ENCODE measurements around the gene PHLDB3. TPM values are rescaled to one million over a fixed set of nuclear protein-coding genes. Genes with fewer than 3 reads are reported as not detected.

The PHLDB3 gene
- total RNA-seq, 3 donors from 2014 or later: 7.5 to 19.5 (median 15.1) TPM

- Histone ChIP-seq H3K4me3 (peak overlapping the region in 2 of 3 donors; percentile 71 to 84), H3K36me3 (no peaks in the 10 kb centered on the region), H3K27ac (peak overlapping the region; percentile 94 to 95), H3K27me3 (no peaks in the 10 kb centered on the region), H3K9me3 (no peaks in the 10 kb centered on the region), H3K4me1 (peaks cover 0 to 4% of the 10 kb centered on the region in 2 donors)
- intact Hi-C loops (cut with DNase I; ENCODE audit: low total_unique reads): no loop called here
- no peak for DNase-seq (ENCODE audit: low spot score in 2 of 2)
- no peak for TF ChIP-seq POLR2AphosphoS5 (IDR thresholded peaks at IDR 0.05)
- no peak for TF ChIP-seq POLR2A (IDR thresholded peaks at IDR 0.05)
- no peak for TF ChIP-seq CTCF (IDR thresholded peaks at IDR 0.05)
Observed at GRCh38 chr19:43462383-43462782, 42.2 kb downstream of the PHLDB3 start.

- Histone ChIP-seq H3K36me3 (no peaks in the 10 kb centered on the region), H3K9me3 (no peaks in the 10 kb centered on the region), H3K27me3 (no peaks in the 10 kb centered on the region), H3K4me3 (no peak overlapping the region), H3K4me1 (peaks cover 0 to 4% of the 10 kb centered on the region in 2 donors), H3K27ac (no peak overlapping the region)
- intact Hi-C loops (cut with DNase I; ENCODE audit: low total_unique reads): no loop called here
- no peak for DNase-seq (ENCODE audit: low spot score in 2 of 2)
- TF ChIP-seq CTCF (IDR thresholded peaks at IDR 0.05) (no peak), POLR2A (IDR thresholded peaks at IDR 0.05) (no peak), POLR2AphosphoS5 (IDR thresholded peaks at IDR 0.05) (no peak)
Observed at GRCh38 chr19:43461303-43461702, 43.2 kb downstream of the PHLDB3 start.

- Histone ChIP-seq H3K27ac (no peak overlapping the region), H3K36me3 (no peaks in the 10 kb centered on the region), H3K4me1 (peaks cover 0 to 3% of the 10 kb centered on the region in 2 donors), H3K4me3 (no peak overlapping the region), H3K9me3 (no peaks in the 10 kb centered on the region), H3K27me3 (no peaks in the 10 kb centered on the region)
- TF ChIP-seq POLR2AphosphoS5 (IDR thresholded peaks at IDR 0.05) (no peak), CTCF (IDR thresholded peaks at IDR 0.05) (no peak), POLR2A (IDR thresholded peaks at IDR 0.05) (no peak)
- intact Hi-C loops (cut with DNase I; ENCODE audit: low total_unique reads): no loop called here
- no peak for DNase-seq (ENCODE audit: low spot score in 2 of 2)
Observed at GRCh38 chr19:43460362-43461016, 44.1 kb downstream of the PHLDB3 start.

GRCh38 chr19:43457809-43458208 lies 46.7 kb downstream of the PHLDB3 start:
- H3K27me3 ChIP-seq: no peaks in the 10 kb centered on the region
- no peaks in the 10 kb centered on the region for H3K4me1 ChIP-seq
- DNase-seq (ENCODE audit: low spot score in 2 of 2): no peak
- H3K4me3 ChIP-seq: no peak overlapping the region
- H3K9me3 ChIP-seq: no peaks in the 10 kb centered on the region
- TF ChIP-seq CTCF (IDR thresholded peaks at IDR 0.05) (no peak), POLR2AphosphoS5 (IDR thresholded peaks at IDR 0.05) (no peak), POLR2A (IDR thresholded peaks at IDR 0.05) (no peak)
- H3K27ac ChIP-seq: no peak overlapping the region
- intact Hi-C loops (cut with DNase I; ENCODE audit: low total_unique reads): loop anchor here (5.0 kb wide), 1 partner anchor 59 kb away; no protein-coding TSS in a partner anchor
- no peaks in the 10 kb centered on the region for H3K36me3 ChIP-seq

- no peaks in the 10 kb centered on the region for H3K36me3 ChIP-seq
- no peaks in the 10 kb centered on the region for H3K27me3 ChIP-seq
- no peaks in the 10 kb centered on the region for H3K4me1 ChIP-seq
- no peak for DNase-seq (ENCODE audit: low spot score in 2 of 2)
- H3K9me3 ChIP-seq: no peaks in the 10 kb centered on the region
- H3K4me3 ChIP-seq: peak overlapping the region in 2 of 3 donors; percentile 7 to 41
- peak overlapping the region; percentile 84 to 85 for H3K27ac ChIP-seq
- intact Hi-C loops (cut with DNase I; ENCODE audit: low total_unique reads): loop anchor here (5.0 kb wide), 1 partner anchor 62 kb away; no protein-coding TSS in a partner anchor
- TF ChIP-seq POLR2A (IDR thresholded peaks at IDR 0.05): no peak
- TF ChIP-seq CTCF (IDR thresholded peaks at IDR 0.05): no peak
- no peak for TF ChIP-seq POLR2AphosphoS5 (IDR thresholded peaks at IDR 0.05)
Observed at GRCh38 chr19:43455321-43456113, 49.0 kb downstream of the PHLDB3 start.

Data from breast epithelium (tissue), 4 donors.